22Rv1 (cell line): ENCODE results near the gene ZBTB20.

Experiments used
- CTCF ChIP-seq: fragments of 450-650 bp; IDR thresholded peaks from 2 replicates; pipeline ENCODE4 v1.5.1; 2017; ENCODE audit warnings: mild to moderate bottlenecking
- ZFX ChIP-seq: fragments of 450-650 bp; IDR thresholded peaks from 2 replicates; pipeline ENCODE4 v1.6.1; 2017; ENCODE audit warnings: antibody characterized with exemption, borderline replicate concordance

- no peak for TF ChIP-seq CTCF
- TF ChIP-seq ZFX = no peak
Observed at GRCh38 chr3:114994554-114995341, 152.3 kb downstream of the ZBTB20 start.
